K562 (cell line): Measurements from ENCODE around the gene SAMD10. TPM values are rescaled to one million over a fixed set of nuclear protein-coding genes. Genes with fewer than 3 reads are reported as not detected.

Experiments
- ATAC-seq: fragments of 200-7000 bp; cut with Tn5 transposase; 3 replicates; pipeline ENCODE4 v1.9.1; 2020; ENCODE audit warnings: moderate library complexity
- BruUV-seq: library from RNA; stranded (reverse); fragments of 400-500 nt; replicated peaks from 2 replicates; lab custom pipeline; 2021; lab: Mats Ljungman, UMichigan
- CTCF ChIA-PET: fragments of 300-600 bp; formaldehyde crosslinking; extraction: SDS; loops from one replicate; lab custom pipeline; 2021; ENCODE audit warnings: low intra/inter-chr PET ratio; lab: Yijun Ruan, JAX
- POLR2A ChIA-PET: fragments of 300-600, 350-650 bp; sonication (Branson Sonifier 250); formaldehyde crosslinking; extraction: SDS; loops from one replicate; lab custom pipeline; 2021; ENCODE audit warnings: antibody characterized with exemption, inconsistent platforms; lab: Yijun Ruan, JAX
- DNase-seq, 4 experiments: peaks; one replicate each; pipeline versions ENCODE4 v3.0.0 to v3.0.0-alpha.2; 2011 to 2018; ENCODE audit warnings: low spot score in 3 of 4, mixed read lengths in 3 of 4; ENCODE audit errors: extremely low read depth in 1 of 4
- FAIRE-seq: peaks from 2 replicates; lab custom pipeline; 2011; peaks lifted over from hg19 to GRCh38; lab: Jason Lieb, UNC
- H2AFZ ChIP-seq: 2 replicates; pipeline ENCODE4 v1.6.0; 2011; ENCODE audit warnings: low read depth, low read length, control low read depth, inconsistent platforms
- H3K27ac ChIP-seq: fragments of 200-600 bp; 3 replicates; pipeline ENCODE4 v1.8.0; 2011; ENCODE audit warnings: low read depth, mild to moderate bottlenecking, control low read depth, inconsistent platforms, low read length, moderate library complexity, mixed read lengths; ENCODE audit errors: extremely low read depth
- H3K27me3 ChIP-seq, 2 experiments: fragments of 300-600 bp in 1 of 2; 2 replicates in 1 of 2; 3 replicates in 1 of 2; pipeline versions ENCODE4 v1.6.0 to v1.8.0; 2011; ENCODE audit warnings: inconsistent platforms in 2 of 2, low read length in 2 of 2, mild to moderate bottlenecking in 1 of 2, mixed read lengths in 1 of 2, moderate library complexity in 1 of 2; ENCODE audit not compliant: control insufficient read depth in 2 of 2, insufficient read depth in 2 of 2
- H3K36me3 ChIP-seq: fragments of 300-600 bp; 3 replicates; pipeline ENCODE4 v1.8.0; 2011; ENCODE audit warnings: mild to moderate bottlenecking, low read length, inconsistent platforms; ENCODE audit not compliant: control insufficient read depth, insufficient read depth
- H3K4me1 ChIP-seq, 2 experiments: fragments of 200-600 bp in 1 of 2; replicated peaks in 1 of 2; 2 replicates in 1 of 2; 3 replicates in 1 of 2; pipeline versions ENCODE4 v1.5.1 to v1.8.0; 2011; ENCODE audit warnings: inconsistent platforms in 2 of 2, low read length in 2 of 2, mild to moderate bottlenecking in 1 of 2, mixed read lengths in 1 of 2, moderate library complexity in 1 of 2; ENCODE audit not compliant: control insufficient read depth in 2 of 2, insufficient read depth in 2 of 2
- H3K4me2 ChIP-seq: 2 replicates; pipeline ENCODE4 v1.6.1; 2011; ENCODE audit warnings: low read length, control low read depth, inconsistent platforms, mixed read lengths; ENCODE audit not compliant: insufficient read depth
- H3K4me3 ChIP-seq: fragments of 200-600 bp; sonication (generic), shearing (Covaris generic); 2 replicates; pipeline ENCODE4 v1.5.1; 2016; ENCODE audit warnings: control low read depth, inconsistent platforms
- H3K79me2 ChIP-seq: fragments of 200-600 bp; 3 replicates; pipeline ENCODE4 v1.8.0; 2011; ENCODE audit warnings: low read length, inconsistent platforms; ENCODE audit not compliant: control insufficient read depth, insufficient read depth
- H3K9ac ChIP-seq, 2 experiments: 2 replicates each; pipeline versions ENCODE4 v1.6.0 to v1.6.1; 2011; ENCODE audit warnings: low read depth in 2 of 2, low read length in 2 of 2, control low read depth in 1 of 2, inconsistent platforms in 1 of 2, mild to moderate bottlenecking in 1 of 2, mixed read lengths in 1 of 2; ENCODE audit not compliant: insufficient read depth in 1 of 2
- H3K9me1 ChIP-seq: one replicate; pipeline ENCODE4 v1.6.0; 2011; ENCODE audit warnings: inconsistent platforms, mild to moderate bottlenecking, low read length, moderate library complexity; ENCODE audit not compliant: control insufficient read depth, insufficient read depth
- H3K9me3 ChIP-seq: replicated peaks from 2 replicates; pipeline ENCODE4 v1.5.1; 2011; ENCODE audit warnings: low read depth, low read length, inconsistent platforms; ENCODE audit not compliant: control insufficient read depth, insufficient read depth
- H4K20me1 ChIP-seq: replicated peaks from 2 replicates; pipeline ENCODE4 v1.6.1; 2011; ENCODE audit warnings: low read length, inconsistent platforms, mixed read lengths; ENCODE audit not compliant: control insufficient read depth, insufficient read depth
- POLR2G ChIP-seq: fragments of 200-400 bp; formaldehyde crosslinking; IDR thresholded peaks from 2 replicates; pipeline ENCODE4 v1.6.1; 2017; ENCODE audit warnings: low read depth, mild to moderate bottlenecking, antibody characterized with exemption, low read length, moderate library complexity
- RBM22 ChIP-seq: fragments of 200-400 bp; formaldehyde crosslinking; IDR thresholded peaks from 2 replicates; pipeline ENCODE4 v1.6.1; 2018; ENCODE audit warnings: low read length, low read depth; ENCODE audit not compliant: poor library complexity, severe bottlenecking
- WGBS: fragments of 100-300 bp; shearing (Covaris generic); methylation state at CpG from one replicate; pipeline ENCODE4 v1.1.6; 2016; ENCODE audit warnings: low coverage, mixed read lengths; ENCODE audit not compliant: insufficient coverage; ENCODE audit errors: missing lambda C conversion rate; 5-methylcytosine and 5-hydroxymethylcytosine counted together
- in situ Hi-C: fragments of 300-500 bp; cut with MboI; formaldehyde crosslinking; loops from 4 replicates; pipeline ENCODE4 v1.15.0; 2018; ENCODE audit warnings: inconsistent platforms, mixed read lengths
- intact Hi-C: fragments of 100-400 bp; cut with micrococcal nuclease; formaldehyde crosslinking; loops from 2 replicates; pipeline ENCODE4 v1.14.2; 2022
- polyA plus RNA-seq, 8 experiments: library from polyadenylated mRNA; depleted of rRNA in 4 of 8; stranded (reverse) in 5 of 8; unstranded in 3 of 8; fragments of >200 nt; fragmentation: Nextera tagmentation in 2 of 8; fragmentation: Illumina TruSeq in 1 of 8; extraction: Ambion mirVana in 2 of 8; extraction: Trizol in 1 of 8; gene quantifications; 2 replicates each; pipeline versions ENCODE4 v1.2.1 to v1.2.3, GENCODE V29; 2011 to 2014; ENCODE audit warnings: inconsistent platforms in 1 of 8, missing spikeins in 1 of 8
- total RNA-seq, 7 experiments: library from RNA; depleted of rRNA in 6 of 7; stranded (reverse); fragments of >200 nt in 6 of 7; fragmentation: Illumina TruSeq in 2 of 7; extraction: Trizol in 2 of 7; gene quantifications; 2 replicates each; pipeline versions ENCODE4 v1.2.1 to v1.2.3, GENCODE V29; 2011 to 2021; ENCODE audit warnings: low replicate concordance in 1 of 7
- TF ChIP-seq, protein P1 (sequence below): fragments of 250-450 bp; sonication (Bioruptor Pico); IDR thresholded peaks from 2 replicates; pipeline ENCODE4 v1.5.0; 2021; ENCODE audit warnings: mild to moderate bottlenecking, borderline replicate concordance

SAMD10 gene
- total and polyA plus RNA-seq, 9 of the 15 experiments (the other 6 are each of a cell fraction or from before 2014, with no cell fraction given) = 0.37 to 15.2 (median 4.8) TPM

DNA sequence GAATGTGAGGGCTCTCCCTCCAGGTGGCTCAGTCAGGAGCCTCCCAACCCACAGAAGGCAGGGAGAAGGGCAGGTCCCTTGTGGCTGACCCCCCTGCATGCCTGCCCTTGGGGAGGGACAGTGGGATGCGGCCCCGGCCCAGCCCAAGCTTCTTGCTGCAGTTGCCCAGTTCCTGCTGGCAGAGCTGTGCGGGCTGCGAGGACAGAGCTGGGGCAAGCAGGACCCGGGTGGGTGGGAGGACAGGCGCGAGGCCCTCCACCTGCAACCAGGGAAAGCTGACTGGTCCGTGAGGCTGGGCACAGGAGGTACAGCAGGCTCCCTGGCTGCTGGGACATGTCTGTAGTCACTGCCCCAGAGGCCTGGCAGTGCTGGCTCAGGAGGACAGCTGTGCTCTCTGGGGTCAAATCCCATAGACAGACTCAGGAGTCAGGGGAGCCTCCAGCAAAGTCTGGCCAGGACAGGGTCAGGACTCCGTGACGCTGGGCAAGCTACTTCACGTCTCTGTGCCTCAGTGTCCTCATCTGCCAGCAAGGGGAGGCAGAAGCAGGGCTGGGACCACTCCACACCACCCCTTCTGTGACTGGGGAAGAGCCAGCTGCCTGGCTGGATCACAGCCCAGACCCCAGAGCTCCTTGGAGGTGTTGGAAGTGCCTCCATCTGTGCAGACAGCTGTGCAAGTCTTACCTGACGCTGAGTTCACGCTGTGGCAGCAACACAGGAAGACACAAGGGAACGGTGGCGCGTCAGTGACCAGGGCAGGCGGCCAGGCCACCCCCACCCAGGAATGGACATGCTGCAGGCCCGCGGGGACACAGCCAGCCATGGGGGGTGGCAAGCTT lies 36.3 kb downstream of the SAMD10 start:
- Histone ChIP-seq H4K20me1 (peaks cover 40% of the 10 kb centered on the region), H3K79me2 (peaks cover 38% of the 10 kb centered on the region), H3K27me3 (no peaks in the 10 kb centered on the region), H3K9me3 (no peaks in the 10 kb centered on the region; the same call in 1 of the 2 replicates), H3K27ac (peak overlapping the region; percentile 37; the same call in 2 of the 3 replicates), H3K4me1 (peaks cover 8 to 85% of the 10 kb centered on the region in 2 experiments; a peak in 3 of 5 replicates), H2AFZ (no peak overlapping the region), H3K9me1 (peaks cover 5% of the 10 kb centered on the region), H3K4me3 (no peak overlapping the region), H3K9ac (peak overlapping the region in 1 of 2 experiments; percentile 85; a peak in 2 of 4 replicates), H3K4me2 (no peak overlapping the region), H3K36me3 (peaks cover 79% of the 10 kb centered on the region; the same call in 2 of the 3 replicates)
- DNase-seq (no peak), ATAC-seq (no peak), FAIRE-seq (no peak)
- WGBS = 91% methylated on average over 16 of the region's 19 CpGs
- no TSS peak for BruUV-seq
- in situ Hi-C loops = no loop called here
- TF ChIP-seq, protein P1, sequence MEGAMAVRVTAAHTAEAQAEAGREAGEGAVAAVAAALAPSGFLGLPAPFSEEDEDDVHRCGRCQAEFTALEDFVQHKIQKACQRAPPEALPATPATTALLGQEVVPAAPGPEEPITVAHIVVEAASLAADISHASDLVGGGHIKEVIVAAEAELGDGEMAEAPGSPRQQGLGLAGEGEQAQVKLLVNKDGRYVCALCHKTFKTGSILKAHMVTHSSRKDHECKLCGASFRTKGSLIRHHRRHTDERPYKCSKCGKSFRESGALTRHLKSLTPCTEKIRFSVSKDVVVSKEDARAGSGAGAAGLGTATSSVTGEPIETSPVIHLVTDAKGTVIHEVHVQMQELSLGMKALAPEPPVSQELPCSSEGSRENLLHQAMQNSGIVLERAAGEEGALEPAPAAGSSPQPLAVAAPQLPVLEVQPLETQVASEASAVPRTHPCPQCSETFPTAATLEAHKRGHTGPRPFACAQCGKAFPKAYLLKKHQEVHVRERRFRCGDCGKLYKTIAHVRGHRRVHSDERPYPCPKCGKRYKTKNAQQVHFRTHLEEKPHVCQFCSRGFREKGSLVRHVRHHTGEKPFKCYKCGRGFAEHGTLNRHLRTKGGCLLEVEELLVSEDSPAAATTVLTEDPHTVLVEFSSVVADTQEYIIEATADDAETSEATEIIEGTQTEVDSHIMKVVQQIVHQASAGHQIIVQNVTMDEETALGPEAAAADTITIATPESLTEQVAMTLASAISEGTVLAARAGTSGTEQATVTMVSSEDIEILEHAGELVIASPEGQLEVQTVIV = no peak
- TF ChIP-seq RBM22 (peak; percentile 23), POLR2G (peak; percentile 63)
- intact Hi-C loops = no loop called here
- ChIA-PET CTCF (no interaction called here), POLR2A (no interaction called here)
